ENCODE data around the gene COMMD1.

DNA sequence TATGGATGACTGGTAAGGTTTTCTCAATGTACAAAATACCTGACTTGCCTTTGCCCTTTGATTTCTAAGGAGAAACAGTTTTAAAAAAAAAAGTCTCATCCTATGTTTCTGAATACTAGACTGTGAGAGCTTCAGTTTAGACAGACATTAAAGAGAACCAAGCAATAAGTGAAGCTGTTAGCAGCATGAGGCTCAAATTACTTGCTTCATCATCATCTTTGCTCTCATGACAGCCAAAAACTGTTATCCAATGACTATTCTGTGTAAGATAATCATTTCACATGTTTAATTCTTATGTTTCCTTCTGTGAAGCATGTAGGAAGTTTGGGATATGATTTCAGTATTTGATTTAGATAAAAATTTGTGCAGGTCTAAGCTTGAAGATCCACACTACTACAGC lies 129.2 kb downstream of the COMMD1 start:
- TF ChIP-seq, protein P1, sequence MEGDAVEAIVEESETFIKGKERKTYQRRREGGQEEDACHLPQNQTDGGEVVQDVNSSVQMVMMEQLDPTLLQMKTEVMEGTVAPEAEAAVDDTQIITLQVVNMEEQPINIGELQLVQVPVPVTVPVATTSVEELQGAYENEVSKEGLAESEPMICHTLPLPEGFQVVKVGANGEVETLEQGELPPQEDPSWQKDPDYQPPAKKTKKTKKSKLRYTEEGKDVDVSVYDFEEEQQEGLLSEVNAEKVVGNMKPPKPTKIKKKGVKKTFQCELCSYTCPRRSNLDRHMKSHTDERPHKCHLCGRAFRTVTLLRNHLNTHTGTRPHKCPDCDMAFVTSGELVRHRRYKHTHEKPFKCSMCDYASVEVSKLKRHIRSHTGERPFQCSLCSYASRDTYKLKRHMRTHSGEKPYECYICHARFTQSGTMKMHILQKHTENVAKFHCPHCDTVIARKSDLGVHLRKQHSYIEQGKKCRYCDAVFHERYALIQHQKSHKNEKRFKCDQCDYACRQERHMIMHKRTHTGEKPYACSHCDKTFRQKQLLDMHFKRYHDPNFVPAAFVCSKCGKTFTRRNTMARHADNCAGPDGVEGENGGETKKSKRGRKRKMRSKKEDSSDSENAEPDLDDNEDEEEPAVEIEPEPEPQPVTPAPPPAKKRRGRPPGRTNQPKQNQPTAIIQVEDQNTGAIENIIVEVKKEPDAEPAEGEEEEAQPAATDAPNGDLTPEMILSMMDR (IDR thresholded peaks at IDR 0.05): no peak
- no peak for TF ChIP-seq POLR2A (IDR thresholded peaks at IDR 0.05)

Measured in vagina (tissue), 2 donors.